ACC112 (cell line): ENCODE results near the gene CBLL1.

ENCODE experiments used
- H2AFZ ChIP-seq: fragments of 200-600 bp; sonication (generic); one replicate; pipeline ENCODE4 v1.6.0; 2017; ENCODE audit warnings: antibody characterized with exemption, low read length; ENCODE audit not compliant: unreplicated experiment
- H3K27ac ChIP-seq: fragments of 200-600 bp; sonication (generic); 2 replicates; pipeline ENCODE4 v1.5.1; 2014; ENCODE audit warnings: low read depth, mild to moderate bottlenecking, antibody characterized with exemption, low read length, moderate library complexity
- H3K27me3 ChIP-seq: fragments of 200-600 bp; sonication (generic); 2 replicates; pipeline ENCODE4 v1.6.1; 2014; ENCODE audit warnings: mild to moderate bottlenecking, antibody characterized with exemption, low read length, moderate library complexity, mixed read lengths; ENCODE audit not compliant: insufficient read depth
- H3K36me3 ChIP-seq: fragments of 200-600 bp; sonication (generic); 2 replicates; pipeline ENCODE4 v1.6.1; 2016; ENCODE audit warnings: mild to moderate bottlenecking, antibody characterized with exemption, low read length, moderate library complexity, mixed read lengths; ENCODE audit not compliant: insufficient read depth
- H3K4me1 ChIP-seq: fragments of 200-600 bp; sonication (generic); one replicate; pipeline ENCODE4 v1.6.1; 2016; ENCODE audit warnings: low read length, mixed read lengths; ENCODE audit not compliant: insufficient read depth, unreplicated experiment, control insufficient read depth
- H3K4me3 ChIP-seq: fragments of 200-600 bp; sonication (generic); 2 replicates; pipeline ENCODE4 v1.5.1; 2014; ENCODE audit warnings: mild to moderate bottlenecking, low read depth, low read length
- H3K79me2 ChIP-seq: fragments of 200-600 bp; sonication (generic); one replicate; pipeline ENCODE4 v1.6.0; 2016; ENCODE audit warnings: low read length; ENCODE audit not compliant: control insufficient read depth, unreplicated experiment, insufficient read depth

CBLL1 gene

DNA sequence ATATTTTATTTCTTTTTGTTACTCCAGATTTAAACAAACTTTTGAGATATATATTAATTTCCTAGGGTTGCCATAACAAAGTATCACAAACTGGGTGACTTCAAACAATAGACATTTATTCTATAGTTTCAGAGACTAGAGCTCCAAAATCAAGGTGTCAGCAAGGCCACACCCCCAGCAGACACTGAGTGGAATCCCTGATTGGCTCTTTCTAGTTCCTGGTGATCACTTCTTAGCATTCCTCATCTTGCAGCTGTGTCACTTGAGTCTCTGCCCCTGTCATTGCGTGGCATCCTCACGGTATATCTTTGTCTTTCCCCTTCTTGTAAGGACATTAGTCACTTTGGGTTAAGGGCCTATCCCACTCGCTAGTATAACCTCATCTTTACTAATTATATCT, 66.7 kb downstream of the CBLL1 start:
- Histone ChIP-seq H3K36me3 (no peaks in the 10 kb centered on the region), H3K27ac (no peak overlapping the region), H3K27me3 (no peaks in the 10 kb centered on the region), H2AFZ (no peak overlapping the region), H3K79me2 (no peaks in the 10 kb centered on the region), H3K4me3 (no peak overlapping the region), H3K4me1 (peaks cover 6% of the 10 kb centered on the region)
